HG03575 (cell line): ENCODE results near the gene JMJD1C.
"Not testable (repeated sequence)": the region's sequence is repeated elsewhere in the genome, so short reads cannot be mapped to it uniquely, and the experiment has no call there.

Experiments
- ATAC-seq: cut with Tn5 transposase; IDR thresholded peaks from one replicate; pipeline ENCODE4 v1.9.1; 2021; ENCODE audit not compliant: unreplicated experiment, insufficient number of reproducible peaks, low FRiP score; ENCODE audit errors: extremely low read depth

The JMJD1C gene

DNA sequence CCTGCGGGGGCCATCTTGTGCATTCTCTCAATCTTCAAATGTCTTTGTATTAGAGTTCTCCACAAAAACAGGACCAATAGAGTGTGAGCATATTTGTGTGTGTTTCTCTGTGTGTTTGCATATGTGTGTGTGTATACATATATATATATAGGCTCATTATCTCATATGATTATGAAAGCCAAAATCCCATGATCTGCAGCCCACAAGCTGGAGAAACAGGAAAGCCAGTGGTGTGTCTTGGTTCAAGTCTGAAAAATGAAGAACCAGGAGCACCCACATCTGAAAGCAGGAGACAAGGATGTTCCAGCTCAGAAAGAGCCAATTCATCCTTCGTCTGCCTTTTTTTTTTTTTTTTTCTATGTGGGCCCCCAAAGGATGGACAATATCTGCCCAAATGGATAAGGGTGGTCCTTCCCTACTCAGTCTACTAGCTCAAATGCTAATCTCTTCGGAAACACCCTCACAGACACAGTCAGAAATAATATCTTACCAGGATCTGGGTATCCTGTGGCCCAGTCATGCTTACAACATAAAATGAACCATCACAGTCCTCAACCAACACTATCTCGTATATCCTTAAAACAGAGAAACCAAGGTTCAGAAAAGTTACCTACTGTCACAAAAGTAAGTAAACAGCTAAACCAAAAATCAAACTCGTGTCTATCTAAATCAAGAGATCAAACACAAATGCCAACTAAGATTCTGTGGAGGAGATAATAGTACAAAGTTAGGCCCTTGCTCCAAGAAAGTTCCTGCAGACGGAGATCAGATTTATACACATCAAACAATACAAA is 141.9 kb downstream of the JMJD1C start:
- ATAC-seq, result no peak

DNA sequence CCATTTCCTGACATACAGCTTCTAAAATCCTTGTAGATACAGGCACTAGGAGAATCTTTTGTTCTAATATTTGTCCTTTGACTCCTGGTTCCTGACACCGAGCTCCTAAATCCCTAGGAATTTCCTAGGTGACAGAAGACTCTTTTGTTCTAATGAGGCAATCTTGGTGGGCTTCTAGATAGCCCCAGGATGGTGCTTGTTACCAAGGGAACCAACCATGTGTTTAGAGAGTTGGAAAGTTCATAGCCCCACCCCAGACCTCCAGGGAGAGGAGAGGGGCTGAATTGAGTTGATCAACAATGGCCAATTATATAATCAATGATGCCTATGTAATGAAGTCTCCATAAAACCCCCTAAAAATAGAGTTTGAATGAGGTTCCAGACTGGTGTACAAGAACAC is 145.1 kb downstream of the JMJD1C start:
- no peak for ATAC-seq

DNA sequence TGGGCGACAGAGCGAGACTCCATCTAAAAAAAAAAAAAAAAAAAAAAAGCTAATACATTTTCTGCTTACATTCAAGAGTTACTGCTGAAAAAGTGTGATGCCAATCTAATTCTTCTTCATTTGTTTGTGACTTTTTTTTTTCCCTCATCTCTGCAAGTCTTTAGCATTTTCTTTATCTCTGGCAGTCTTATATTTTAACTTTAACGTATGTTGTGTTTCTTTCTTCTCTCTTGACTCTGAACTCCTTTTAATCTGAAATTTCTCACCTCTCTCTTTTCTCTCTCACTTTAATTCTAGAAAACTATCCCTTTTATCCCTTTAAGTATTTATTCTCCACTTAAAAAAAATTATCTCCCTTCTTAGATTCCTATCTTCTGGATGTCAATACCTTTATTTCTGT is 146.5 kb downstream of the JMJD1C start:
- ATAC-seq, result no peak

DNA sequence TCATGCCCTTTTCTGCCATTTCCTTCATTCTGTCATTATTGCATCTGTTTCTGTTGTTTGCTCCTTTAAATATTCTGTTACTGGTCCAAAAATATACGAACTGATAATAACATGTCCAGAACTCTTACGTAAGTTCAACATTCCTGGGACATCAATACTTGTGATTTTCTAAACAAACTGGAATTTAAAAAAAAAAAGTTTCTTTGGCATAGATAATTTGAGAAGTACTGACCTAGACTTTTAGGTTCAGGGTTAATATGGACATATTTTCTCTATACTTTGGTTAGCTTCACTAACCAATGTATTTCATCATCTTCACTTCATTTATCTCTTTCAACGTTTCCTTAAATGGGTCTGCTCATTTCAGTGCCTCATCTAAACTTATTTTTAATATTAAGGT is 147.3 kb downstream of the JMJD1C start:
- no peak for ATAC-seq

DNA sequence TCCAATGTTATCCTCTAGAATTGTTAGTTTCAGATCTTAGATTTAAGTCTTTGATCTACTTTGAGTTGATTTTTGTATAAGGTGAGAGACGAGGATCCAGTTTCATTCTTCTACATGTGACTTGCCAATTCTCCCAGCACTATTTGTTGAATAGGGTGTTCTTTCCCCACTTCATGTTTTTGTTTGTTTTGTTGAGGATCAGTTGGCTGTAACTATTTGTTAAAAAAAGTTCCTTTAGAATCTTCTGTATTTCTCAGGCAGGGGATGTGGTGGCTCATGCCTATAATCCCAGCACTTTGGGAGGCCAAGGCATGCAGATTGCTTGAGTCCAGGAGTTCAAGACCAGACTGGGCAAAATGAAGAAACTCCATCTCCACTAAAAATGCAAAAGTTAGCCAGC is 151.8 kb downstream of the JMJD1C start:
- ATAC-seq, result no peak

- no peak for ATAC-seq
Measured at GRCh38 chr10:63313066-63313717, 152.6 kb downstream of the JMJD1C start.

GRCh38 chr10:63308628-63309027 is 157.1 kb downstream of the JMJD1C start:
- ATAC-seq, result no peak

DNA sequence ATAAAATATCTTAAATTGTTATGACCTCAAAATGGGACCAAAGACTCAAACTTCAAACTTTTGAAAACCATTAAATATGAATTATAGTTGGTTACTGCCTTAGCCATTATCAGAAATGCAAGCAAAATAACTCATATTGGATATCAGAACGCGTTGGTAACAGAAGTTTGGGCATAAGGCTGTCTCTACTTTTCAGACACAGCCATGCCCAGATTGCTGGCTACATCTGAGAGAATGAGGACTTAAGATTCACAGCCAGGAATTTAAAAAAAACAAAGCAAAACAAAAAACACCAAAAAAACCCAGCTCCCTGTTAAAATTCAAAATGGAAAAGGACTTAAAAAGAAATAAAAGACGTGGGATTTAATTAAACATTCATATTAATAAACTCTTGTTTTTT is 161.6 kb downstream of the JMJD1C start:
- ATAC-seq, result no peak

DNA sequence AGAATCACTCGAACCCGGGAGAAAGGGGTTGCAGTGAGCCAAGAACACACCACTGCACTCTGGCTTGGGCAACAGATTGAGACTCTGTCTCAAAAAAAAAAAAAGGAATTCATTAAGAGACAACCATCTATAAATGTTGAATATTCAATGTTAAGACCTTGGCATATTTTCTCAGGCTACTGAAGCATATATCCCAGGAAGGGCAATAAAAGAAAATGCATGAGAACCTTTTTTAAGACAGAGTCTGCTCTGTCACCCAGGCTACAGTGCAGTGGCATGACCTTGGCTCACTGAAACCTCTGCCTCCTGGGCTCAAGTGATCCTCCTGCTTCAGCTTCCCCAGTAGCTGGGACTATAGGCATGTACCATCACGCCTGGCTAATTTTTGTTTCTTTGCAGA is 165.0 kb downstream of the JMJD1C start:
- no peak for ATAC-seq

- no peak for ATAC-seq
Measured at GRCh38 chr10:63297941-63298340, 167.8 kb downstream of the JMJD1C start.

DNA sequence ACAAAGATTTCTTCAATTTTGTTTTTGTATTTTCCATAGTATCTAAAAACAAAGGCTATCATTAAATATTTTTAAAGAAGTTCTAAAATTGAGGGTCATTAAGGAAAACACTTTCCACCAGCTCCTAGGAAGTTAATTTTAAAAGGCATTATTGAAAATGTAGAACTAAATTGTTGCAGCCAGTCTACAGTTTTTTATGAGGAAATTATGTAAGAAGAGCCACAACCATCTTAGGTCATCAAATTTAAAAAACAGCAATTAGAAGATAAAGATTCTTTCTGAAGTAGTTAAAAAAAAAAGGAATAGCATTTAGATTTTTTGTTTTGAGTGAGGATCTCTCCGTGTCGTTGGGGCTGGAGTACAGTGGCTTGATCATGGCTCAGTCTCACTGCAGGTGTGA is 171.0 kb downstream of the JMJD1C start:
- no peak for ATAC-seq

- ATAC-seq, result not testable (repeated sequence)
Measured at GRCh38 chr10:63292847-63293246, 172.9 kb downstream of the JMJD1C start.

DNA sequence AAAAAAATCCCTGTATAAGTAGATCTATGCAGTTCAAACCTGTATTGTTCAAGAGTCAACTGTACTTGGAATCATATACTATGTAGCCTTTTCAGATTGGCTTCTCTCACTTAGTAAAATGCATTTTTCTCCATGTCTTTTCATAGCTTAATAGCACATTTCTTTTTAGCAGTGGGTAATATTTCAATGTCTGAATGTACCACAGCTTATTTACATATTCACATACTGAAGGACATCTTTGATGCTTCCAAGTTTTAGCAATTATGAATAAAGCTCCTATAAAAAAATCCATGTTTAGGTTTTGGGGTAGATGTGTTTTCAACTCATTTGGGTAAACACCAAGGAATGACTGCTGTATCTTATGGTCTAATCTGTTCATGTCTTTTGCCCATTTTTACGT is 177.6 kb downstream of the JMJD1C start:
- ATAC-seq, result no peak

DNA sequence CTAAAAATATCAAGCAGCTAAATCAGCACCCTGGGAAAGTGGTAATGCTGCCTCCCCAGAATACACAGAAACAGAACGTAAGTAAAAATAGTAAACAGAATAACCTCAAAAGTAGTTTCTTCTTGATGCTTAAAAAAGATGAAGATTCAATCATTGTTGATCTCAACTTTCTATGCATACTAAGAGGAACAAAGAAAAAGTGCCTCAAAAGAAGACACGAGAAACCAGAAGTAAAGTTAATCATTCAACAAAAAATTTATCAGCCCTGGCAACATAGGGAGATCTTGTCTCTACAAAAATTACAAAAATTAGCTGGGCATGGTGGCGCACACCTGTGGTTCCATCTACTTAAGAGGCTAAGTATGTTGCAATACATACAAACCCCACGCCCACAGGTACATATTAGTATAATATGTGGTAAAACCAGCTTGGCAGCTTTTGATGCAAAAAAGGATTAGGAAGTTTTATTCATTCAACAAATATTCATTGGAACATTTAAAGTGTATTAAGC is 179.0 kb downstream of the JMJD1C start:
- ATAC-seq, result peak; percentile 63

DNA sequence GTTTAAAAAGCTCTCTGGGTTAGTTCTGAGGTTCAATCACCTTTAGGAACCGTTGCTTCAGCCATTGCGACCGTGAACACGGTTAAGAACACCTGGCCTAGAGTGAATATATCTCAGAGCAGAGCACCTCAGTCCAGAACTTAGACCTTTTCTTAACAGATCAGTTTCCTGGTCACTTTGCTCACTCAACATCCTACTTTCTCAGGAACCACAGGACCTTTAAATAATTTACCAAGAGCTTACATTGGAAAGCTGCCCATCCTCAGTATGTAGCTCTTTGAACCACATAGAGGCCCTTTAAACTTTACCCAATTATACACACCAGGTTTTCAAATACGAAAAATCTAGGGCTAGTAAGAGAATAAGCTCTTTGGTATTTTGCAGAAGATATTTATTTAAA is 179.4 kb downstream of the JMJD1C start:
- peak; percentile 22 for ATAC-seq

GRCh38 chr10:63283901-63284300 is 181.9 kb downstream of the JMJD1C start:
- ATAC-seq, result not testable (repeated sequence)

GRCh38 chr10:63283093-63283492 is 182.7 kb downstream of the JMJD1C start:
- ATAC-seq, result no peak

GRCh38 chr10:63281967-63282366 is 183.8 kb downstream of the JMJD1C start:
- no peak for ATAC-seq

DNA sequence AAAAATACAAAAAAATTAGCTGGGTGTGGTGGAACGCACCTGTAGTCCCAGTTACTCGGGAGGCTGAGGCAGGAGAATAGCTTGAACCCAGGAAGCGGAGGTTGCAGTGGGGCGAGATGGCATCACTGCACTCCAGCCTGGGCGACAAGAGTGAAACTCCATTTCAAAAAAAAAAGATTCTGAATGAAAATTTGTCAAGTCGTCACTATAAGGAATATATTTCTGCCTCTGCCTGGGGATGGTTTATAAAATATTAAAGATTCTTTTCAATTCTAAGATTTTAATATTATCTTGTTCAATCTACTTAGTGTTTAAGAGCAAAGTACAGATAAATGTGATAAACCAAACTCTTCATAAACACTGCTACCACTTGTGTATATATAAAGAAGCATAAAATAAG is 185.4 kb downstream of the JMJD1C start:
- no peak for ATAC-seq

GRCh38 chr10:63275094-63275493 is 190.7 kb downstream of the JMJD1C start:
- ATAC-seq, result no peak
